T-helper 2 cell treated with Interferon-gamma antibody and Interleukin-4, amounts not matched to agents 5 μg/mL and 100 μg/mL, for 36 hours (primary cell): ENCODE data around the gene AP2A1.
A peak's percentile ranks its signal among the peaks of the same experiment; 100 is the strongest.

Experiments used
- DNase-seq: peaks from one replicate; pipeline ENCODE4 v3.0.0; 2021; ENCODE audit warnings: low spot score
- H3K27ac Mint-ChIP-seq: one replicate; pipeline ENCODE4 v1.8.0; 2021; ENCODE audit warnings: mild to moderate bottlenecking, mixed read lengths
- H3K27me3 Mint-ChIP-seq: one replicate; pipeline ENCODE4 v1.8.0; 2021; ENCODE audit warnings: low read depth, mixed read lengths
- H3K36me3 Mint-ChIP-seq: one replicate; pipeline ENCODE4 v1.8.0; 2021; ENCODE audit warnings: low read depth, mixed read lengths
- H3K4me1 Mint-ChIP-seq: one replicate; pipeline ENCODE4 v1.8.0; 2021; ENCODE audit warnings: low read depth, mixed read lengths
- H3K4me3 Mint-ChIP-seq: one replicate; pipeline ENCODE4 v1.8.0; 2022; ENCODE audit warnings: mild to moderate bottlenecking, moderate library complexity, mixed read lengths
- H3K9me3 Mint-ChIP-seq: one replicate; pipeline ENCODE4 v1.8.0; 2021; ENCODE audit warnings: mixed read lengths

The AP2A1 gene

DNA sequence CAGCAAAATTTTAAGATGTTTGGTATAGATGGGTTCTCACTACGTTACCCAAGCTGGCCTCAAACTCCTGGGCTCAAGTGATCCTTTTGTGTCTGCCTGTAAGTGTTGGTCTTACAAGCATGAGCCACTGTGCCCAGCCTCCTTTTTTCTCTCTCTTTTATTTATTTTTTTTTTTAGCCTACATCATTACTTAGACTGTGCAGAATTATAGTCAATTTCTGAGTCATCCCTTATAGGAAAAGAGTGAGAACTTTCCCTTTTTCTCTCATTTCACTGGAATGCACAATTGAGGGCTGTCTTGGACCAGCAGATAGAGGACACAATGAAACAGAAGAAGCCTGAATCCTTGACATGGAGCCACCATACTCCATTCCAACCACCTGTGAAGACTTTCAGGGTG, 17.0 kb upstream of the AP2A1 start:
- Mint-ChIP-seq H3K27ac (no peak overlapping the region), H3K9me3 (peaks cover 7% of the 10 kb centered on the region), H3K27me3 (no peaks in the 10 kb centered on the region), H3K4me1 (no peaks in the 10 kb centered on the region), H3K4me3 (no peak overlapping the region), H3K36me3 (no peaks in the 10 kb centered on the region)
- DNase-seq, result no peak

GRCh38 chr19:49752701-49753100, 14.1 kb upstream of the AP2A1 start:
- no peak overlapping the region for H3K27ac Mint-ChIP-seq
- H3K9me3 Mint-ChIP-seq, result peaks cover 12% of the 10 kb centered on the region
- DNase-seq, result no peak
- H3K27me3 Mint-ChIP-seq, result no peaks in the 10 kb centered on the region
- H3K36me3 Mint-ChIP-seq, result peaks cover 3% of the 10 kb centered on the region
- no peak overlapping the region for H3K4me3 Mint-ChIP-seq
- no peaks in the 10 kb centered on the region for H3K4me1 Mint-ChIP-seq

DNA sequence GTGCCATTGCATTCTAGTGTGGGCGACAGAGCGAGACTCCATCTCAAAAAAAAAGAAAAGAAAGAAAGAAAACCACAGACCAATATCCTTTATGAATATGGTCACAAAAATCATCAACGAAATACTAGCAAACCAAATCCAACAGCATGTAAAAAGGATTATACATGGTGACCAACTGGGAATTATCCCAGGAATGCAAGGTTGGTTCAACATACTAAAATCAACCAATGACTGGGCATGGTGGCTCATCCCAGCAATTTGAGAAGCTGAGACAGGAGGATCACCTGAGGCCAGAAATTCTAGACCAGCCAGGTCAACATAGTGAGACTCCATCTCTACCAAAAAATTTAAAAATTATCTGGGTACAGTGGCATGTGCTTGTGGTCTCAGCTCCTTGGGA, 10.8 kb upstream of the AP2A1 start:
- H3K27me3 Mint-ChIP-seq, result peaks cover 4% of the 10 kb centered on the region
- DNase-seq, result no peak
- peaks cover 3% of the 10 kb centered on the region for H3K36me3 Mint-ChIP-seq
- no peaks in the 10 kb centered on the region for H3K4me1 Mint-ChIP-seq
- H3K27ac Mint-ChIP-seq, result no peak overlapping the region
- H3K4me3 Mint-ChIP-seq, result no peak overlapping the region
- H3K9me3 Mint-ChIP-seq, result peaks cover 12% of the 10 kb centered on the region

DNA sequence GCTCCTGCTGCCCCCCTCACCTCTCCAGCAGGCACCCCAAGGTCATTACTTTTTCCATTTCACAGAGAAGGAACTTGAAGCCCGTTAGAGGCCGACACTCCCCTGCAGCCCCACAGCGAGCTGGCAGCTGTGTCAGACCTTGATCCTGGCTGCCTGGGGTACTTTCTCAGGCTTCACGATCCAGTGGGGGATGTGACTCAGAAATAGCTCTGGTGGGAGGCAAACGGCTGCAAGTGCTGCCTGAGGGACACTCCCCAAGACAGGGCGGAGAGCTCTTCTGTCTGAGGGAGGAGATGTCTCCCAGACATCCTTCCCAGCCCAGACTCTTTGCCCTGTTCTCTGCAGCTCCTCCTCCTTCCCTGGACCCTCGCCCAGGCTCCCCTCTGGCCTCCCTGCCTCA, 8.5 kb upstream of the AP2A1 start:
- Mint-ChIP-seq H3K36me3 (peaks cover 3% of the 10 kb centered on the region), H3K4me3 (no peak overlapping the region), H3K4me1 (peaks cover 2% of the 10 kb centered on the region), H3K27ac (no peak overlapping the region), H3K9me3 (peaks cover 5% of the 10 kb centered on the region), H3K27me3 (peaks cover 4% of the 10 kb centered on the region)
- DNase-seq, result no peak

DNA sequence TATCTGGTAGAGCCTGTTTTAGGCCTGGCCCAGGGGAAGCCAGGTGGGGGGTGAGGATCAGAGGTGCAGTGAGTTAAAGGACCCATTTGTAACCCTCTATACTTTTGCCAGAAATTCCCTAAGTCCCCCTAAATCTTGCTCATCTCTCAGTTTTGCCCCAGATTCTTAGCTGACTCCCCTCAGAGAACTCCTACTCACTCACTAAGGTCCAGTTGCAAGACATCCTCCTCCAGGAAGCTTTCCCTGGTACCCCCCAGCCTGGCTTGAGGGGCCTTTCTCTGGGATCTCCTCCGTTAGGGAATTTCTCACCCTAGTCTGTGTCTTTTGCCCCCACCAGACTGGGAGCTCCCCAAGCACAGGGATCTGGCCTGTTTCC, 5.6 kb upstream of the AP2A1 start:
- H3K9me3 Mint-ChIP-seq, result no peaks in the 10 kb centered on the region
- H3K4me3 Mint-ChIP-seq, result peak overlapping the region; percentile 38

DNA sequence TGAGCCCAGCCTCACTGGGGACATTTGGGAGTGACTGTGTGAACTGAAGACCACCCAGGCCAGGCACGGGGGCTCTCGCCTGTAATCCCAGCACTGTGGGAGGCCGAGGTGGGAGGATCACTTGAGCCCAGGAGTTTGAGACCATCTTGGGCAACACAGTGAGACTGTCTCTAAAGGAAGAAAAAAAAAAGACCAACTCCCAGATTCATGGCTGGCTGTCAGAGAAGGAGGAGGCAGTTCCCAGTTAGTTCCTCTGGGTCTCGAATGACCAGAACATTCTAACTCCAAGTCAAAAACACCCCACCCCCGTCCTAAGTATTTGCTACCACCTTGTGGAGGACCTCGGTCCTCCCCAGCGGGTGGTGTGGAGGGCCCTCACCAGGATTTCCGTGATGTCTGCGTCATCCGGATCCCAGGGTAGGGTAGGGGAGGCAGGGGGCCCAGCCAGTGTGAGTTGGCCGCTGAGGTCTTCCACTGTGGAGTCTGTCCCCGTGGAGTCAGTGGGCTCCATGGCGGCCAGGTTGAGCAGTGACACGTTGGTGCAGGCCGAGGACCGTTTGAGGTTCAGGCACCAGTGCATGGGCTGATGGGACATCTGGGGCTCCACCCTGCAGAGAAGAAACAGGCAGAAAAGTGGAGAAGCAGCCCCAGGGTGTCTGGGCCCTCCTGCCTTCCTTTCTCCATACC, 5.0 kb upstream of the AP2A1 start:
- Mint-ChIP-seq H3K4me1 (peaks cover 7% of the 10 kb centered on the region), H3K9me3 (no peaks in the 10 kb centered on the region), H3K4me3 (peak overlapping the region; percentile 38), H3K36me3 (peaks cover 1% of the 10 kb centered on the region), H3K27ac (peak overlapping the region; percentile 68), H3K27me3 (peaks cover 4% of the 10 kb centered on the region)
- DNase-seq, result peak; percentile 7

More for the DNA sequence above, 5.6 kb upstream of the AP2A1 start:
- Mint-ChIP-seq H3K27me3 (peaks cover 4% of the 10 kb centered on the region), H3K36me3 (peaks cover 1% of the 10 kb centered on the region), H3K27ac (peak overlapping the region; percentile 23), H3K4me1 (peaks cover 7% of the 10 kb centered on the region)
- DNase-seq, result no peak

GRCh38 chr19:49763230-49763629, 3.6 kb upstream of the AP2A1 start, which contains the start of gene TSKS:
Gene TSKS (minus strand): TSS chr19:49763306. CDS start chr19:49763247, 59 bp downstream.
- H3K27ac Mint-ChIP-seq, result peak within 1 kb of the TSS; percentile 68
- peaks cover under 1% of the 10 kb centered on the region for H3K27me3 Mint-ChIP-seq
- no peak for DNase-seq
- no peaks in the 10 kb centered on the region for H3K9me3 Mint-ChIP-seq
- H3K36me3 Mint-ChIP-seq, result no peaks in the 10 kb centered on the region
- peaks cover 18% of the 10 kb centered on the region for H3K4me1 Mint-ChIP-seq
- peak within 1 kb of the TSS; percentile 38 for H3K4me3 Mint-ChIP-seq

- Mint-ChIP-seq H3K4me1 (peaks cover 24% of the 10 kb centered on the region), H3K27ac (no peak overlapping the region), H3K27me3 (no peaks in the 10 kb centered on the region), H3K4me3 (peak overlapping the region; percentile 12), H3K9me3 (no peaks in the 10 kb centered on the region), H3K36me3 (no peaks in the 10 kb centered on the region)
- no peak for DNase-seq
Observed at GRCh38 chr19:49764341-49764740, 2.5 kb upstream of the AP2A1 start.

DNA sequence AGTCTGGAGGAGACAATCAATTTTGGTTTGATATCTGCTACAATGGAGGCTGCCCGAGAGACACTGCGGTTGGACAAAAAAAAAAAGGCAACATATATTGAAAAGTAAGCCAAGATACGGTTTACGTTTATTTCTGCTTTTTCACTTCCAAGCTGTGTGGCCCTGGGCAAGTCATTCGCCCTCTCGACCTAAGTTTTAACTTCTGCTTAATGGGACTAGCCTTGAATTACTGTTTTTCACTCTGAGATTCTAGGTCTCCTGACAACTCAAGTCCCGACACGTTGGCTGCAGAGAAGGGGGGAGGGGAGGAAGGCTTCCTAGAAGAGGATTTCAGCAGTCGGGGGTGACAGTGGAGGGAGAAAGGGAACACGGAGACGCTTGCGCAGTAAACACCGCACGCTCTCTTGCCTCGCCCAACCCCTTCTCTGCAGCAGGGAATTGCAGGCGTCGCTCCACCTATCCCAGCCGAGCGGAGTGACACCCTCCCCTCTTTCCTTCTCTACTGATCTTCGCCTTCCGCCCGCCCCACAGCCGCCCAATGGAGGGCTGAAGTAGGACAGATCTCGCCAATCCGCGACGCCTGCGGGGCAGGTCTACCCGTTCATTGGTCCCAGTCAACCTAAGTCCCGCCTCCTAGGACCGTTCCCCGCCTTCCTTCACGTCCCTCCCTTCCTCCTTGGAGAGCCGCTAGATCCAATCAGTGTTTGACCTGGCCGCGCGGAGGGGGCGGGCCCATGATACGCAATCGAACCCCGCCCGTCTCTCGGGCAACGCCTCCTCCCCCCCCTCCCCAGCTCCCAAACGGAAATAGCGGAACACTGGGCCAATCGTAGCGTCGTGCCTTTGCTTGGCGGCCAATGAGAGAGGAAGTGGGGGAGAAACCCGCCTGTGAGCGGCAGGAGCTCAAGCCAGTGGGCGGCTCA, 533 bp upstream of the AP2A1 start:
- Mint-ChIP-seq H3K4me1 (peaks cover 26% of the 10 kb centered on the region), H3K4me3 (peak overlapping the region; percentile 97)

GRCh38 chr19:49767381-49767780, 580 bp downstream of the AP2A1 start:
- H3K4me3 Mint-ChIP-seq, result peak overlapping the region; percentile 88
- H3K4me1 Mint-ChIP-seq, result peaks cover 25% of the 10 kb centered on the region
- H3K27me3 Mint-ChIP-seq, result no peaks in the 10 kb centered on the region
- no peak for DNase-seq
- peaks cover 8% of the 10 kb centered on the region for H3K36me3 Mint-ChIP-seq
- H3K27ac Mint-ChIP-seq, result peak overlapping the region; percentile 91
- no peaks in the 10 kb centered on the region for H3K9me3 Mint-ChIP-seq

More for the DNA sequence above, 533 bp upstream of the AP2A1 start:
- Mint-ChIP-seq H3K27ac (peak overlapping the region; percentile 95), H3K36me3 (peaks cover 5% of the 10 kb centered on the region), H3K27me3 (no peaks in the 10 kb centered on the region), H3K9me3 (no peaks in the 10 kb centered on the region)
- peak; percentile 99 for DNase-seq

- Mint-ChIP-seq H3K27ac (peak overlapping the region; percentile 91), H3K4me3 (peak overlapping the region; percentile 88), H3K36me3 (peaks cover 8% of the 10 kb centered on the region), H3K9me3 (no peaks in the 10 kb centered on the region), H3K4me1 (peaks cover 25% of the 10 kb centered on the region), H3K27me3 (no peaks in the 10 kb centered on the region)
- no peak for DNase-seq
Observed at GRCh38 chr19:49767967-49768581, 1.3 kb downstream of the AP2A1 start.

GRCh38 chr19:49770529-49770928, 3.7 kb downstream of the AP2A1 start:
- H3K4me1 Mint-ChIP-seq, result peaks cover 28% of the 10 kb centered on the region
- H3K27me3 Mint-ChIP-seq, result no peaks in the 10 kb centered on the region
- H3K4me3 Mint-ChIP-seq, result no peak overlapping the region
- H3K27ac Mint-ChIP-seq, result no peak overlapping the region
- H3K36me3 Mint-ChIP-seq, result peaks cover 13% of the 10 kb centered on the region
- H3K9me3 Mint-ChIP-seq, result no peaks in the 10 kb centered on the region
- DNase-seq, result no peak

- Mint-ChIP-seq H3K4me1 (peaks cover 23% of the 10 kb centered on the region), H3K36me3 (peaks cover 13% of the 10 kb centered on the region), H3K27me3 (no peaks in the 10 kb centered on the region), H3K4me3 (no peak overlapping the region), H3K27ac (no peak overlapping the region), H3K9me3 (no peaks in the 10 kb centered on the region)
- DNase-seq, result no peak
Observed at GRCh38 chr19:49771674-49772139, 4.9 kb downstream of the AP2A1 start.
